Prostate gland (tissue), 2 donors: ENCODE results near the gene CWF19L2. TPM values are rescaled to one million over a fixed set of nuclear protein-coding genes. Genes with fewer than 3 reads are reported as not detected.

Source experiments
- DNase-seq: peaks from one replicate; pipeline ENCODE4 v3.0.0-alpha.2; 2019; ENCODE audit warnings: low spot score
- H3K27ac ChIP-seq, 2 donors: fragments of 200-600 bp; sonication (generic); 2 replicates each; pipeline ENCODE4 v1.5.1; 2017 to 2019
- H3K27me3 ChIP-seq: fragments of 200-600 bp; sonication (generic); replicated peaks from 2 replicates; pipeline ENCODE4 v1.5.1; 2019; ENCODE audit not compliant: insufficient read depth
- H3K36me3 ChIP-seq, 2 donors: fragments of 200-600 bp; sonication (generic); 1 replicate in 1 of 2; 2 replicates in 1 of 2; pipeline versions ENCODE4 v1.5.1 to v1.8.1; 2017 to 2019
- H3K4me1 ChIP-seq: fragments of 200-600 bp; sonication (generic); replicated peaks from 2 replicates; pipeline ENCODE4 v1.5.1; 2019
- H3K4me3 ChIP-seq, 2 donors: fragments of 200-600 bp; sonication (generic); 2 replicates each; pipeline ENCODE4 v1.5.1; 2017 to 2019
- H3K9me3 ChIP-seq: fragments of 200-600 bp; sonication (generic); 2 replicates; pipeline ENCODE4 v1.5.1; 2017
- POLR2A ChIP-seq: fragments of 450-650 bp; IDR thresholded peaks from one replicate; pipeline ENCODE4 v1.6.1; 2016; ENCODE audit warnings: antibody characterized with exemption, mild to moderate bottlenecking
- POLR2AphosphoS5 ChIP-seq: sonication (generic); formaldehyde crosslinking; IDR thresholded peaks from one replicate; pipeline ENCODE4 v1.6.1; 2017; ENCODE audit warnings: antibody characterized with exemption
- WGBS: methylation state at CpG from one replicate; pipeline ENCODE4 v1.1.5; 2018; 5-methylcytosine and 5-hydroxymethylcytosine counted together
- intact Hi-C: fragments of 100-400 bp; cut with DNase I; formaldehyde crosslinking; loops from one replicate; pipeline ENCODE4 v1.14.2; 2022
- total RNA-seq, 2 donors: library from RNA; depleted of rRNA; stranded (reverse); fragments of >200 nt; gene quantifications; one replicate each; pipeline ENCODE4 v1.1.0, GENCODE V29; 2016
- TF ChIP-seq, protein P1 (sequence below), 4 experiments: fragments of 200-600 bp in 2 of 4; fragments of 450-650 bp in 2 of 4; sonication (generic) in 2 of 4; IDR thresholded peaks; 1 replicate in 3 of 4; 2 replicates in 1 of 4; pipeline ENCODE4 v1.5.1; 2016 to 2019; ENCODE audit warnings: antibody characterized with exemption in 4 of 4, mild to moderate bottlenecking in 2 of 4, moderate library complexity in 2 of 4

The CWF19L2 gene
- total RNA-seq, 2 donors from 2014 or later, result 10.6 to 22.1 TPM

DNA sequence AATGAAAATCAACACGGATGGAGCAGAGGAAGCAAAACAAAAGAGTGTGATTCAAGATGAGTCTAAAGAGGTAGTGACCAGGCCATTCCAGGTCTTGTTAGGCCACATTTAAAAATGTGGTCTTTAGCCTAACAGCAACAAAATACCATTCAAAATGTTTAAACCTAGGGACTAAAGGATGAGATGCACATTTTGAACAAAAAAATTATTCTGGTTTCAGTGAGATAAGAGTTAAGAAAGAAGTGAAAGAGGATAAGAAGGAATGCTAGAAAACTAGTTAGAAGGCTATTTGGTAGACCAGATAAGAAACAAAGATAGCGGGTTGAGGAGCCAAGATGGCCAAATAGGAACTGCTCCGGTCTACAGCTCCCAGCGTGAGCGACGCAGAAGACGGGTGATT is 85.2 kb downstream of the CWF19L2 start:
- Histone ChIP-seq H3K4me3 (no peak overlapping the region), H3K36me3 (no peaks in the 10 kb centered on the region), H3K9me3 (no peaks in the 10 kb centered on the region), H3K27me3 (no peaks in the 10 kb centered on the region), H3K27ac (no peak overlapping the region), H3K4me1 (no peaks in the 10 kb centered on the region)
- 92% methylated on average over 7 of the region's 7 CpGs for WGBS
- DNase-seq, result no peak
- intact Hi-C loops, result no loop called here
- no peak for TF ChIP-seq POLR2AphosphoS5
- no peak for TF ChIP-seq POLR2A
- TF ChIP-seq, protein P1, sequence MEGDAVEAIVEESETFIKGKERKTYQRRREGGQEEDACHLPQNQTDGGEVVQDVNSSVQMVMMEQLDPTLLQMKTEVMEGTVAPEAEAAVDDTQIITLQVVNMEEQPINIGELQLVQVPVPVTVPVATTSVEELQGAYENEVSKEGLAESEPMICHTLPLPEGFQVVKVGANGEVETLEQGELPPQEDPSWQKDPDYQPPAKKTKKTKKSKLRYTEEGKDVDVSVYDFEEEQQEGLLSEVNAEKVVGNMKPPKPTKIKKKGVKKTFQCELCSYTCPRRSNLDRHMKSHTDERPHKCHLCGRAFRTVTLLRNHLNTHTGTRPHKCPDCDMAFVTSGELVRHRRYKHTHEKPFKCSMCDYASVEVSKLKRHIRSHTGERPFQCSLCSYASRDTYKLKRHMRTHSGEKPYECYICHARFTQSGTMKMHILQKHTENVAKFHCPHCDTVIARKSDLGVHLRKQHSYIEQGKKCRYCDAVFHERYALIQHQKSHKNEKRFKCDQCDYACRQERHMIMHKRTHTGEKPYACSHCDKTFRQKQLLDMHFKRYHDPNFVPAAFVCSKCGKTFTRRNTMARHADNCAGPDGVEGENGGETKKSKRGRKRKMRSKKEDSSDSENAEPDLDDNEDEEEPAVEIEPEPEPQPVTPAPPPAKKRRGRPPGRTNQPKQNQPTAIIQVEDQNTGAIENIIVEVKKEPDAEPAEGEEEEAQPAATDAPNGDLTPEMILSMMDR (IDR thresholded peaks at IDR 0.05), result no peak

DNA sequence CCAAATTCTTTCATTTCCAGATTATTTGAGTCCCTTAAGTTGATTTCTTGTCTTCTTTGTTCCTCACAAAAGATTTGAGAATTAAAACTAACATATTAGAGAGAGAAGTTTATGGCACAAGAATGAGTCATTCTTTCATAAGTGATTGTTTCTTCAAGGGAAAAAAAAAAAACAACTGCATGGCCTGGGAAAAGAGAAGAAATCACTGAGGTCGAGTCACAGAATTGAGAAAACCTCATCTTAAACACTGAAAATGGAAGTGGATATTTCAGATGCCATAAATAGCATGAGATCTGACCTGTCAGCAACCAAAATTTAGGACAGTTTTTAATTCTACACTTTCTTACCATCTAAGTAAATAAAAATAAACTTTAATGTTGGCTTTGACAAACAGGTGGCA is 87.2 kb downstream of the CWF19L2 start:
- no peak overlapping the region for H3K4me3 ChIP-seq
- no peaks in the 10 kb centered on the region for H3K27me3 ChIP-seq
- no peak for DNase-seq
- no peaks in the 10 kb centered on the region for H3K9me3 ChIP-seq
- no peaks in the 10 kb centered on the region for H3K36me3 ChIP-seq
- 28% methylated on average over 1 of the region's 1 CpG for WGBS
- intact Hi-C loops, result no loop called here
- TF ChIP-seq, protein P1 (IDR thresholded peaks at IDR 0.05), result no peak
- TF ChIP-seq POLR2A (no peak), POLR2AphosphoS5 (no peak)
- no peak overlapping the region for H3K27ac ChIP-seq
- H3K4me1 ChIP-seq, result no peaks in the 10 kb centered on the region

DNA sequence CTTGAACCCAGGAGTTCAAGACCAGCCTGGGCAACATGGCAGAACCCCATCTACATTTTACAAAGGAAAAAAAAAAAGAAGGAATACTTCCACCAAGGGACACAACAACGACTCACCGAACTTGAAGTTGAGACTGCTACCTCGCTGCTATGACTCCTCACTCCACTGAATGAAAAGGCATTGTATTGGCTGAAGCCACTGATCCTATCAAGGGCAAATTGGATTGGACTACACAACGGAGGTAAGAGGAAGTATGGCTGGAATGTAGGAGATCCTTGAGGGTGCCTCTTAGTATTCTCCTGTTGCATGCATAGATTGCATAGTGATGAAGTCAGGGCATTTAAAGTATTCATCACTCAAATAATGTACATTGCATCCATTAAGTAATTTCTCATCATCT is 97.9 kb downstream of the CWF19L2 start:
- 97% methylated on average over 4 of the region's 4 CpGs for WGBS
- Histone ChIP-seq H3K27ac (no peak overlapping the region), H3K9me3 (no peaks in the 10 kb centered on the region), H3K4me1 (no peaks in the 10 kb centered on the region), H3K36me3 (no peaks in the 10 kb centered on the region), H3K27me3 (no peaks in the 10 kb centered on the region), H3K4me3 (no peak overlapping the region)
- no peak for TF ChIP-seq POLR2AphosphoS5
- no peak for TF ChIP-seq POLR2A
- TF ChIP-seq, protein P1 (IDR thresholded peaks at IDR 0.05), result no peak
- no peak for DNase-seq
- intact Hi-C loops, result no loop called here

DNA sequence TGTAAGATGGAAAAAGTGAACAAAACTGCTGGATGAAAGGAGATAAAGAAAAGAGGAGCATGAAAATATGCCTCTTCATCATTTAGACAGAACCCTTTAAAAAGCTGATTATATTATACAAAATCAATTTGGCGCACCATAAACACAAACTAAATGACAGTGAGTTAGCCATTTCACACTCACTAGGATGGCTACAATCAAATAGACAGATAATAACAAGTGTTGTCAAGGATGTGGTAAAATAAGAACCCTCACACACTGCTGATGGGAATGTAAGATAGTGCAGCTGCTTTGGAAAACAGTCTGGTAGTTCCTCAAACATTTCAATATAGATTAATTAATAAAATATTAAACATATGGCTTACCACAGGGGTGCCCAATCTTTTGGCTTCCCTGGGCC is 99.7 kb downstream of the CWF19L2 start:
- no peak for TF ChIP-seq POLR2AphosphoS5
- TF ChIP-seq, protein P1 (IDR thresholded peaks at IDR 0.05), result no peak
- TF ChIP-seq POLR2A, result no peak
- intact Hi-C loops, result no loop called here
- WGBS, result 0% methylated on average over 1 of the region's 1 CpG

DNA sequence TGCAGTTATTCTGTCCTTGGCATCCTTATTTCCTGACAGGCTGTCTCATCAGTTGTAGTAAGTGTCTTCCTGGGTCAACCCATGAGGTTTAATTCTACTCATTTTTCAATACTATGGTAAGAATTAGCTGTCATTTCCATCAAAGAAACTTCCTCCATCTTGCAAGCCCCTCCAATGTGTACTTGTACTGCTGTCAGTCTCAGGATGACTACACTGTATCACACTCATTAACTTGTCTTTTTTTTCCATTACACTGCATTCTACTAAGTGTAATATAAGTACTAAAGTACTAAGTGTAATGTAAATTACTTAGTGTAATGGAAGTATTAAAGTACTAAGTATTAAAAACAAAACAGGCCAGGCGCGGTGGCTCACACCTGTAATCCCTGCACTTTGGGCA is 102.8 kb downstream of the CWF19L2 start:
- 97% methylated on average over 2 of the region's 2 CpGs for WGBS
- Histone ChIP-seq H3K9me3 (no peaks in the 10 kb centered on the region), H3K4me1 (no peaks in the 10 kb centered on the region), H3K27me3 (no peaks in the 10 kb centered on the region), H3K36me3 (no peaks in the 10 kb centered on the region), H3K4me3 (no peak overlapping the region), H3K27ac (no peak overlapping the region)
- TF ChIP-seq, protein P1 (IDR thresholded peaks at IDR 0.05), result no peak
- TF ChIP-seq POLR2A (no peak), POLR2AphosphoS5 (no peak)
- intact Hi-C loops, result no loop called here
- no peak for DNase-seq

More for the DNA sequence above, 99.7 kb downstream of the CWF19L2 start:
- no peaks in the 10 kb centered on the region for H3K4me1 ChIP-seq
- H3K27me3 ChIP-seq, result no peaks in the 10 kb centered on the region
- H3K27ac ChIP-seq, result no peak overlapping the region
- no peak overlapping the region for H3K4me3 ChIP-seq
- DNase-seq, result no peak
- H3K9me3 ChIP-seq, result no peaks in the 10 kb centered on the region
- no peaks in the 10 kb centered on the region for H3K36me3 ChIP-seq
